Chondrocyte (in vitro differentiated cells): ENCODE data around the gene AMOTL2. TPM values are rescaled to one million over a fixed set of nuclear protein-coding genes. Genes with fewer than 3 reads are reported as not detected.

Experiments
- DNase-seq: peaks from one replicate; pipeline ENCODE4 v3.0.0; 2021; ENCODE audit warnings: mixed read lengths, low spot score
- H3K27ac Mint-ChIP-seq: one replicate; pipeline ENCODE4 v1.8.0; 2021; ENCODE audit warnings: mild to moderate bottlenecking, moderate library complexity, mixed read lengths; ENCODE audit not compliant: unreplicated experiment
- H3K27me3 Mint-ChIP-seq: 2 replicates; pipeline ENCODE4 v1.8.0; 2021; ENCODE audit warnings: low read depth, mixed read lengths
- H3K36me3 Mint-ChIP-seq: 2 replicates; pipeline ENCODE4 v1.8.0; 2021; ENCODE audit warnings: low read depth, mixed read lengths
- H3K4me1 Mint-ChIP-seq: 2 replicates; pipeline ENCODE4 v1.8.0; 2021; ENCODE audit warnings: low read depth, mild to moderate bottlenecking, mixed read lengths
- H3K4me3 Mint-ChIP-seq: one replicate; pipeline ENCODE4 v1.8.0; 2021; ENCODE audit warnings: mild to moderate bottlenecking, moderate library complexity, mixed read lengths; ENCODE audit not compliant: unreplicated experiment
- H3K9me3 Mint-ChIP-seq: 2 replicates; pipeline ENCODE4 v1.8.0; 2021; ENCODE audit warnings: low read depth, mixed read lengths
- CTCF ChIP-seq: fragments of 200-600 bp; sonication (generic); IDR thresholded peaks from 2 replicates; pipeline ENCODE4 v1.5.0; 2021; ENCODE audit warnings: antibody characterized with exemption, mild to moderate bottlenecking, moderate library complexity
- total RNA-seq: library from RNA; stranded (reverse); gene quantifications from 3 replicates; pipeline ENCODE4 v1.2.1, GENCODE V29; 2021

Gene AMOTL2
- total RNA-seq, 1 donor from 2014 or later: 259 TPM

- DNase-seq: no peak
- Mint-ChIP-seq H3K36me3 (peaks cover 40% of the 10 kb centered on the region), H3K4me1 (peaks cover 59% of the 10 kb centered on the region), H3K27me3 (no peaks in the 10 kb centered on the region), H3K27ac (peak overlapping the region; percentile 97), H3K4me3 (peak overlapping the region; percentile 97), H3K9me3 (no peaks in the 10 kb centered on the region)
- TF ChIP-seq CTCF: peak; percentile 21
Observed at GRCh38 chr3:134372396-134373270, 1.6 kb downstream of the AMOTL2 start.

- no peak for DNase-seq
- Mint-ChIP-seq H3K27ac (peak overlapping the region; percentile 97), H3K36me3 (peaks cover 45% of the 10 kb centered on the region), H3K27me3 (no peaks in the 10 kb centered on the region), H3K9me3 (no peaks in the 10 kb centered on the region), H3K4me3 (peak overlapping the region; percentile 97), H3K4me1 (peaks cover 68% of the 10 kb centered on the region)
- TF ChIP-seq CTCF: peak; percentile 69
Observed at GRCh38 chr3:134371542-134372324, 2.5 kb downstream of the AMOTL2 start.

- no peak for DNase-seq
- no peaks in the 10 kb centered on the region for H3K27me3 Mint-ChIP-seq
- peaks cover 76% of the 10 kb centered on the region for H3K4me1 Mint-ChIP-seq
- H3K27ac Mint-ChIP-seq: peak overlapping the region; percentile 97
- H3K4me3 Mint-ChIP-seq: peak overlapping the region; percentile 97
- no peaks in the 10 kb centered on the region for H3K9me3 Mint-ChIP-seq
- TF ChIP-seq CTCF: no peak
- peaks cover 49% of the 10 kb centered on the region for H3K36me3 Mint-ChIP-seq
Observed at GRCh38 chr3:134370611-134371531, 3.4 kb downstream of the AMOTL2 start.

- Mint-ChIP-seq H3K4me3 (peak overlapping the region; percentile 65), H3K9me3 (no peaks in the 10 kb centered on the region), H3K27ac (peak overlapping the region; percentile 82), H3K4me1 (peaks cover 79% of the 10 kb centered on the region), H3K27me3 (no peaks in the 10 kb centered on the region), H3K36me3 (peaks cover 53% of the 10 kb centered on the region)
- DNase-seq: no peak
- no peak for TF ChIP-seq CTCF
Observed at GRCh38 chr3:134369861-134370596, 4.2 kb downstream of the AMOTL2 start.
